Transverse colon (tissue), 4 donors: Measurements from ENCODE around the gene YWHAE. TPM values are rescaled to one million over a fixed set of nuclear protein-coding genes. Genes with fewer than 3 reads are reported as not detected.
A peak's percentile ranks its signal among the peaks of the same experiment; 100 is the strongest.

Experiments
- DNase-seq: peaks from one replicate; pipeline ENCODE4 v3.0.0-alpha.2; 2019
- H3K27ac ChIP-seq, 4 donors: fragments of 200-600 bp; sonication (generic); 2 replicates each; pipeline ENCODE4 v1.5.1; 2016 to 2018; ENCODE audit warnings: inconsistent platforms in 4 of 4
- H3K27me3 ChIP-seq: fragments of 200-600 bp; sonication (generic); 2 replicates; pipeline ENCODE4 v1.5.1; 2017; ENCODE audit warnings: inconsistent platforms
- H3K36me3 ChIP-seq, 4 donors: fragments of 200-600 bp; sonication (generic); 2 replicates each; pipeline ENCODE4 v1.5.1; 2017 to 2019; ENCODE audit warnings: inconsistent platforms in 4 of 4
- H3K4me1 ChIP-seq, 4 donors: fragments of 200-600 bp; sonication (generic); 2 replicates each; pipeline ENCODE4 v1.5.1; 2017 to 2020; ENCODE audit warnings: inconsistent platforms in 4 of 4
- H3K4me3 ChIP-seq, 4 donors: fragments of 200-600 bp; sonication (generic); 1 replicate in 1 of 4; 2 replicates in 3 of 4; pipeline versions ENCODE4 v1.5.1 to v1.6.1; 2017 to 2019; ENCODE audit warnings: inconsistent platforms in 4 of 4
- H3K9me3 ChIP-seq, 2 donors: fragments of 200-600 bp; sonication (generic); 2 replicates each; pipeline ENCODE4 v1.5.1; 2017 to 2019; ENCODE audit warnings: inconsistent platforms in 2 of 2
- CTCF ChIP-seq, 5 experiments: fragments of 200-600 bp in 3 of 5; fragments of 450-650 bp in 2 of 5; sonication (generic) in 3 of 5; IDR thresholded peaks; 1 replicate in 2 of 5; 2 replicates in 3 of 5; pipeline ENCODE4 v1.5.1; 2016 to 2017; ENCODE audit warnings: antibody characterized with exemption in 5 of 5, inconsistent platforms in 3 of 5, mild to moderate bottlenecking in 2 of 5, moderate library complexity in 1 of 5
- EP300 ChIP-seq: sonication (generic); formaldehyde crosslinking; IDR thresholded peaks from one replicate; pipeline ENCODE4 v1.6.1; 2017; ENCODE audit warnings: antibody characterized with exemption, low read depth
- POLR2A ChIP-seq: fragments of 450-650 bp; IDR thresholded peaks from one replicate; pipeline ENCODE4 v1.6.1; 2016; ENCODE audit warnings: antibody characterized with exemption, mild to moderate bottlenecking, moderate library complexity
- POLR2AphosphoS5 ChIP-seq, 3 donors: sonication (generic); formaldehyde crosslinking; IDR thresholded peaks; one replicate each; pipeline ENCODE4 v1.6.1; 2016; ENCODE audit warnings: antibody characterized with exemption in 3 of 3
- WGBS, 2 donors: methylation state at CpG; one replicate each; pipeline ENCODE4 v1.1.5; 2018; ENCODE audit warnings: low coverage in 1 of 2; 5-methylcytosine and 5-hydroxymethylcytosine counted together
- in situ Hi-C, 4 donors: fragments of 200-750 bp; cut with MboI; loops; one replicate each; pipeline versions ENCODE4 v1.15.0 to v1.15.1; 2017; ENCODE audit warnings: low sequenced_read_pairs in 3 of 4, low pct_ligation_motif_present in 1 of 4, low pct_unique_long_range_greater_than_20kb in 1 of 4
- intact Hi-C: fragments of 100-400 bp; cut with DNase I; formaldehyde crosslinking; loops from one replicate; pipeline ENCODE4 v1.15.1; 2023; ENCODE audit warnings: low total_unique reads
- total RNA-seq, 4 donors: library from RNA; depleted of rRNA; stranded (reverse); fragments of >200 nt; gene quantifications; one replicate each; pipeline ENCODE4 v1.1.0, GENCODE V29; 2016

Gene YWHAE
- total RNA-seq, 4 donors from 2014 or later = 158 to 2,397 (median 594) TPM

- Histone ChIP-seq H3K4me3 (no peak overlapping the region), H3K9me3 (no peaks in the 10 kb centered on the region), H3K36me3 (peaks cover 0 to 24% (median 13%) of the 10 kb centered on the region in 4 donors), H3K27ac (peak overlapping the region in 1 of 4 donors; percentile 28), H3K27me3 (no peaks in the 10 kb centered on the region), H3K4me1 (peaks cover 0 to 24% (median 7%) of the 10 kb centered on the region in 4 donors)
- in situ Hi-C loops = no loop called here
- no peak for DNase-seq
- no peak for TF ChIP-seq CTCF (IDR thresholded peaks at IDR 0.05)
- TF ChIP-seq EP300 = no peak
- no peak for TF ChIP-seq POLR2AphosphoS5 (IDR thresholded peaks at IDR 0.05)
- TF ChIP-seq POLR2A = no peak
- intact Hi-C loops = no loop called here
- WGBS, 2 donors = 64 to 77% methylated on average over 8 to 11 of the region's 11 CpGs
Observed at GRCh38 chr17:1438593-1439083, 38.6 kb upstream of the YWHAE start.

GRCh38 chr17:1435326-1435725 is 35.3 kb upstream of the YWHAE start:
- Histone ChIP-seq H3K4me3 (no peak overlapping the region), H3K9me3 (no peaks in the 10 kb centered on the region), H3K4me1 (peaks cover 0 to 35% (median 7%) of the 10 kb centered on the region in 4 donors), H3K27ac (peak overlapping the region in 2 of 4 donors; percentile 26 to 45), H3K36me3 (peaks cover 0 to 24% (median 13%) of the 10 kb centered on the region in 4 donors), H3K27me3 (no peaks in the 10 kb centered on the region)
- TF ChIP-seq EP300 (no peak), POLR2A (no peak), POLR2AphosphoS5 (IDR thresholded peaks at IDR 0.05) (no peak), CTCF (IDR thresholded peaks at IDR 0.05) (no peak)
- DNase-seq = no peak
- in situ Hi-C loops = no loop called here
- 76 to 100% methylated on average over 1 to 3 of the region's 3 CpGs for WGBS, 2 donors
- intact Hi-C loops = no loop called here

- Histone ChIP-seq H3K27me3 (no peaks in the 10 kb centered on the region), H3K36me3 (peaks cover 0 to 28% (median 13%) of the 10 kb centered on the region in 4 donors), H3K9me3 (no peaks in the 10 kb centered on the region), H3K4me1 (peaks cover 0 to 35% (median 7%) of the 10 kb centered on the region in 4 donors), H3K4me3 (no peak overlapping the region), H3K27ac (peak overlapping the region in 2 of 4 donors; percentile 45)
- in situ Hi-C loops (no loop called here), intact Hi-C loops (no loop called here)
- TF ChIP-seq POLR2A (no peak), POLR2AphosphoS5 (IDR thresholded peaks at IDR 0.05) (peak in 1 of 3 donors; percentile 55)
- WGBS, 2 donors = 88% methylated on average over 3 of the region's 3 CpGs; no CpG with 5 or more reads in 1 of the 2 donors
- no peak for DNase-seq
Observed at GRCh38 chr17:1434150-1434549, 34.1 kb upstream of the YWHAE start.

GRCh38 chr17:1431631-1432104 is 31.6 kb upstream of the YWHAE start:
- Histone ChIP-seq H3K36me3 (peaks cover 0 to 26% (median 10%) of the 10 kb centered on the region in 4 donors), H3K27me3 (no peaks in the 10 kb centered on the region), H3K4me1 (peaks cover 0 to 33% (median 0%) of the 10 kb centered on the region in 4 donors), H3K27ac (no peak overlapping the region), H3K9me3 (no peaks in the 10 kb centered on the region), H3K4me3 (no peak overlapping the region)
- in situ Hi-C loops (no loop called here), intact Hi-C loops (no loop called here)
- TF ChIP-seq POLR2AphosphoS5 (IDR thresholded peaks at IDR 0.05) (no peak), POLR2A (no peak), CTCF (IDR thresholded peaks at IDR 0.05) (no peak), EP300 (no peak)
- no peak for DNase-seq
- 72 to 83% methylated on average over 1 to 2 of the region's 2 CpGs for WGBS, 2 donors
